HG03097 (cell line): ENCODE results near the gene MAML3.
A peak's percentile ranks its signal among the peaks of the same experiment; 100 is the strongest.

Source experiments
- ATAC-seq: cut with Tn5 transposase; IDR thresholded peaks from one replicate; pipeline ENCODE4 v1.9.1; 2021; ENCODE audit not compliant: unreplicated experiment, low FRiP score

Gene MAML3

GRCh38 chr4:139745111-139745639, 408.8 kb downstream of the MAML3 start:
- no peak for ATAC-seq

GRCh38 chr4:139744232-139744631, 409.8 kb downstream of the MAML3 start:
- no peak for ATAC-seq

GRCh38 chr4:139743027-139743426, 411.0 kb downstream of the MAML3 start:
- ATAC-seq, result no peak

GRCh38 chr4:139740531-139741041, 413.4 kb downstream of the MAML3 start:
- no peak for ATAC-seq

GRCh38 chr4:139740121-139740520, 413.9 kb downstream of the MAML3 start:
- ATAC-seq, result no peak

- no peak for ATAC-seq
Observed at GRCh38 chr4:139738846-139739613, 415.0 kb downstream of the MAML3 start.

- ATAC-seq, result no peak
Observed at GRCh38 chr4:139736661-139737060, 417.3 kb downstream of the MAML3 start.

- ATAC-seq, result no peak
Observed at GRCh38 chr4:139736274-139736660, 417.7 kb downstream of the MAML3 start.

- no peak for ATAC-seq
Observed at GRCh38 chr4:139735381-139736273, 418.4 kb downstream of the MAML3 start.

GRCh38 chr4:139734875-139735380, 419.1 kb downstream of the MAML3 start:
- ATAC-seq, result peak; percentile 55

- no peak for ATAC-seq
Observed at GRCh38 chr4:139734201-139734874, 419.6 kb downstream of the MAML3 start.

GRCh38 chr4:139732991-139733570, 420.9 kb downstream of the MAML3 start:
- no peak for ATAC-seq

- ATAC-seq, result no peak
Observed at GRCh38 chr4:139728840-139729239, 425.1 kb downstream of the MAML3 start.

GRCh38 chr4:139728146-139728545, 425.8 kb downstream of the MAML3 start:
- ATAC-seq, result no peak

- ATAC-seq, result no peak
Observed at GRCh38 chr4:139726615-139727014, 427.4 kb downstream of the MAML3 start.

GRCh38 chr4:139725236-139725635, 428.7 kb downstream of the MAML3 start:
- no peak for ATAC-seq

- no peak for ATAC-seq
Observed at GRCh38 chr4:139721789-139722188, 432.2 kb downstream of the MAML3 start.

- ATAC-seq, result no peak
Observed at GRCh38 chr4:139720806-139721205, 433.2 kb downstream of the MAML3 start.

- ATAC-seq, result no peak
Observed at GRCh38 chr4:139719381-139720101, 434.4 kb downstream of the MAML3 start.
